CD4-positive, alpha-beta T cell treated with Interleukin-15 for 4 hours (primary cell): Measurements from ENCODE around the gene GLI2.

Source experiments
- DNase-seq: peaks from one replicate; pipeline ENCODE4 v3.0.0-alpha.2; 2020; ENCODE audit warnings: low spot score

GLI2 gene

DNA sequence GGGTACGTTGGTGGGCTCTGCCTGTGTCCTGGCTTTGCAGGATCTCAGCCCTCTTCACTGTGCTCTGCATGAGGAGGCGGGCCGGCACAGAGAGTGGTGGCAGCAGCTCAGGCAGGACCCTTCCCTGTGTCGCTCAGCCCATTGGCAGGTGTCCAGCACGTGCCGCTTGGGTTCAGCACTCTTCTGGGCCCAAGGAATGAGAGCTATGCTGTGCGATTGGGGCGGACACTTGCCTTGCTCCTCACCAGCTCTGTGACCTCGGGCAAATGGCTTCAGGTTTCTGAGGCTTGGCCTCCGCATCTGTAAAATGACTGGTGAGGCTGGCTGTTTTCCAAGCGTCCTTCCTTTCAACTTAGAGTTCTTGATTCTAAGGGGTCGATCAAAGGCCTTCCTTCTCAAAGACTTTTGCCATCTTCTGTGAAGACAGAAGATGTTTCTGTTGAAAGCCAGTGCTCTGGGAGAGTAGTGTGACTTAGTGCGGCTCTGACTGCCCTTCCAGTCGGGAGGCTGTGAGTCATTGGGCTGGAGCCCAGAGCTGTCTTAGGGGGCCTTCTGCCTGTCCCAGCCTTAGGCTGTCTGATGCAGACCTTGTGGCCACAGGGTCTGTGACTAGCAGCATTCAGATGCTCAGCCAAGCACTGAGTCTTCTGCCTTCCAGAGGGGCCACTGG, 35.6 kb downstream of the GLI2 start:
- no peak for DNase-seq

DNA sequence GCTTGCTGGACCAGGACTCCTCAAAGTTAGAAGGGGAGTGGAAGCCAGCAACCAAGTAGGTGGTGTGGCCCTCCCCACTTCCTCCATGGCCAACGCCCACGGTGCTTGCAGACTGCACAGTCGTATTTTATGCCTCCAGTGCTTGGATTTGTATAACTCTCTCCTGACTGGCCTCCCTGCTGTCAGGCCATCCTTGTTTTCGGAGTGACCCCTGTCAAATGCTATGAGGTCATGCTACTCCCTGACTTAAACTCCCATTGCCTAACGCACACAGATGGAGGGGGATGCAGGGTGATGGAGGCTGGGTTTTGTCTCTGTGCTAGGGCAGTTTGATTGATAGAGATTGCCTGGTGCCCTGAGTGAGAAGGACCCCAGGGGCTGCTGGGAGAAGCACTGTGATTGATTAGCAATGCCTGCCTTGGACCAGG, 36.1 kb downstream of the GLI2 start:
- DNase-seq: no peak

DNA sequence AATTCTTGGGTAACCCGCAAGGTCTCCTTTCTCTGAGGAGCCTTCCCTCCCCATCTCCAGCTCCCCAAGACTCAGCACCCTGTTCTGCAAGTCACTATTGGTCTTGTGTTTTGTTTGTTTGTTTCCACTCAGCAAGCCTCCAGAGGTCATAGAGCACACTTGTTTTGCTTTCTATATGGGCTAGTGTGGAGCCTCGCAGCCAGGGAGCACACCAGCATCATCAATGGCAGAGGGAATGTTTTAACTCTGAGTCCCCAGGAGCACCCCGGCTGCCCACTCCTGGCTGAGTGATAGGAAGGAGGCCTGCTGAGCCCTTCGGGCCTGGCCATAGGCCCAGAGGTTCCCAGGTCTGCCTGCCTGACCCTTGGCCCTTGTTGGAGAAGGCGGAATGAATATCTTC, 36.6 kb downstream of the GLI2 start:
- DNase-seq: no peak

DNA sequence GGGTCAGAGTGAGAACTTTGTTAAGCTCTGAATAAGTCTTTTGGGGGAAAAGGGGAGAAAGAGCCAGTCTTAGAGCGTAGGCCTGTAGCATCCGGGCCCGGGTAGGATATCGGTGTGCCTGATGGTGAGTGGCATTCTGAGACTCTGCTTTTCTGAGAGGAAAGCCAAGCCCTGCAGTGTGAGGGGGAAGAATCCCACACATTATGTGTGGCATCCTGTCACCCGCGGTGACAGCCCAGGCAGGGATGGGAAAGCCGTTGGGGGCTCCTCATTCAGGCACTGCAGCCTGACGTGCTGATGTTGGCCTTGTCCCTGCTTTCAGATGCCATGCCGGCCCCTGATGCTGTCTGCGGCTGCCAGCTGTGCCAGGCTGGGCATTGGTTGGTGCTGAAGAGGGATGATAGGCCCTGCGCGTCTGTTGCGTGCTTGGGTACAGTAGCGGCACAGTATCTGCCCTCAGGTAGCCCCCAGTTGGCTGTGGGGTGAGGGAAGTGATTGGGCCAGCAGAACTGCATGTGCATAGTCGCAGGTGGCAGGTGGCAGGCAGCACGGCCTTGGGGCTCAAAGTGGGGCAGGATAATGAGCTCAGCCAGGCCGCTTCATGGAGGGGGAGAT, 37.6 kb downstream of the GLI2 start:
- no peak for DNase-seq

DNA sequence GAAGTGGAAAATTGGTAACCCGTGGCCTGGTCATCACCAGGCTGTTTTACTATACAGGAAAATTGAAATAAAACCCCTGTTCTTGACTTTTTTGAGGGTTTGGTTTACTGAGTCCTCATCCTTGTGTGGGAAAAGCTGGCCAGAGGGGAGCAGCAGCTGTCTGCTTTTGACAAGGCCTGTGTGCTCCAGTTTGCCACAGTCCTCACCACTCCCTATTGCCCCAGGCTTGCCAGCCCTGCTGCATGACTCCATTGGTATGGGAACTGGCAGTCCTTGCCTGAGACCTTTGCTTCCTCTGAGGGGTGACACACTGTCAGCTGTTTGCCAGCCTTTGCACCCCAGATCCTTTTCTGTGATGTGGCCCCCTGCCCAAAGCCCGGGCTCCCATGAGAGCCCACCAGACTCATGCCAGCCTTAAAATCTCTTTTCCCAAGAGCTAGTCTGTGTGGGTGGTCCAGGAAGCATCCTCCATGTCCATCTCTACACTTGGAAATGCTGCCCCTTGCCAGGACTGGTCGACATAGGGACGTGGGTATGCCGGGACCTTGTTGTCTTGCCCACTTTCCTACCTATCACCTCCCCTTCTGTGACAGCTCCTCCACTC, 39.0 kb downstream of the GLI2 start:
- no peak for DNase-seq

DNA sequence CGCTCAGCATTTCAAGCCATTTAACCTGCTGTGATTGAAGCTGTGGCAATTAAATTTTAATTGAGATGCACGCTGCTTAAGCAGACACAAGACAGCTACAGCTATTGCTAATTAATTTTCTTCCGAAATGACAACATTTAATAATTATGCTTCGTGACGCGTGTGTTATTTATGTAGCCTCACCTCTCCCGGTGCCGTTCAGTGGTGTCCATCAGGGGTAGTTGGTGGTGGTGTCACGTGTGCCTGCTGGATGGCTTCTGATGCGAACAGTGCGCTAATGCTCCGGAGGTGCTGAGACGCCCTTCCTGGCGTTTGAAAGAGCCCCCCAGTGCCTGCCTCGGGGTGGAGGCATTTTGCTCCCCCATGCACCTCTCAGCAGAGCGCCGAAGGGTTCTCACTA, 39.5 kb downstream of the GLI2 start:
- DNase-seq: no peak

DNA sequence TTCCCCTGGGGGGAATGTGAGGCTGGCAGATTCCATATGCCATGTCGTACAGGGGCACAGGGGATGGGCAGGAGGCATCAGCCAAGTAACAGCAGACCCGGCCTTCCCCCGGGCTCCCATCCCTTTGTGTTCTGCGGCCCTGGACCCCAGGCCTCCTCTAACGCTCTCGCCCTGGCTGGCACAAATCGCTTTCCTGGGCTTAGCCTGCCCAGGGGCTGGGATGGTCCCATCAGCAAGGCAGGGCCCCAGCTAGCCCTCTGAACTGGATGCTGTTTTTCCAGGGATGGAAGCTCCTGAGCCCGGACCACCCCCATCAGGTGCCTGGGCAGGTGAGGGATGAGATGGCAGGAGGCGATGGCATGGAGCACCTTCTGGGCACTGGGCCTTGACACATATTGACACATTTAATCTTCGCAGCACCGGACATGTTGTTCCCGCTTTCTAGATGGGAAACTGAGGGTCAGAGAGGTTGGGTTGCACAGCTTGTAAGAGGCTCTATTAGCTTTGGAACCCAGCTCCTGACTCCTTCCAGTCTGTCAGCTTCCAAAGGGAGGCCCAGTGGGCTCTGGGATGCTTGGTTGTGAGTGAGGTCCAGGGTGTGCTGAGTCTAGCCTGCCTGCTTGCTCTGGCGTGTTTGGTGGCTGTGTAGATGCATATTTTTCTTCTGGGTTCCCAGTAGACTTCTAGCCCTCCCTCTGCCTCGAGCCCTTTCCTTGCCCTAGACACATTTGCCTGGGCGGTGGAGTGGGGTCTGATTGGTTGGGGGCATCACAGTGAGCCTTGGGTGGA, 40.3 kb downstream of the GLI2 start:
- DNase-seq: no peak

DNA sequence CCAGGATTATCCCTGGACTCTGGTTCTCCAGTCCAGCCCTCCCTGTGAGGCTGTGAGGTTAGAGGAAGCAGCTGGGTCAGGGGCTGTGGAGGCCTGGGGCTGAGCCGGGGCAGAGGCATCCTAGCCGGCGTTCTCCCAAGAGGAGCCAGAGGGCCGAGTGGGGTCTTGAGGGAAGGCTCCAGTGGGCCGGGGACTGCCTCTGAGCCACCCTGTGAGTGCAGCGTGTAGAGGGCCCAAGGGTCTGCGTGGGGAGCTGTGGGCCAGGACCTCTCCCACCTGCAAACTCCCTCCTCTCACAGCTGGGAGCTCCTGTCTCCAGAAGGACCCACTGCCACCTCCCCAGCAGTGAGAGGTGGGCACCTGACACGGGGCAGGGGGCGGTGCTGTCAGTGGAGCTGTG, 41.0 kb downstream of the GLI2 start:
- DNase-seq: no peak

DNA sequence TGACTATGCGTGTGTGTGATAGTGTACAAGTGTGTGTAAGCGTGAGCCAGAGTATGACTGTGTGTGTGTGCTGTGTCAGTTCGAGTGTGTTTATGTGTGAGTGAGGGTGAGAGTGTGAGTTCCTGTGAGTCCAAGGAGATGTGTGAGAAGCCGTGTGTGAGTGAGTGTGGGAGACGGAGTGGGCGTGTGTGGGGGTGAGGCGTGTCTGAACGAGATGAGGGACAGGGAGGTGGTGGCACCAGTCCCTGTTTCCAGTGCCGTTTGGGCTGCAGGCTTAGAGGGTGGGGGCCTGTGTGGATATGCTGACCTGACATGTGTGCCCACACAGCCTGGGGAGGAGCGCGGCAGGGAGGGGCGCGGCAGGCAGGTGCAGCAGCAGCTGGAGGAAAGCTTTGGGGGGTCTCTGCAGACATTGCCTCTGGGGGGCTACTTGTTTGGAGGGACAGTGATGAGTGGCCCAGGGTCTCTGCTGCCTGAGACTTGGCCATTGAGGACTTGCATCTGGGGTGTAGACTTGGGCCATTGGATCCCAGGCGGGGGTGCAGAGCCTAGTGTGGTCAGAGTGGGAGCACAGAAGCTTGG, 41.6 kb downstream of the GLI2 start:
- DNase-seq: no peak

DNA sequence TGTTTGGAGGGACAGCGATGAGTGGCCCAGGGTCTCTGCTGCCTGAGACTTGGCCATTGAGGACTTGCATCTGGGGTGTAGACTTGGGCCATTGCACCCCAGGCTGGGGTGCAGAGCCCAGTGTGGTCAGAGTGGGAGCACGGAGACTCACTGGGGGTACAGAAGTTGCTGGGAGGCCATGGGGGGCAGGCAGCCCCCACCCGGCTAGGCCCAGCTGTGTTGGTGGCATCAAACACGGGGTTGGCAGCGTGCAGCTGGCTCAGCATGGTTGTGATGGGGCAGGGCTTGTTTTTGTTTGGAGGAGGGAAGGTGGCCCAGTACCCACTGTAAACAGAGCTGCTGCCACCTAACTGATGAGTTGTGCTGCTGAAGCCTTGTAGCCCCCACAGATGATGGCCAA, 42.1 kb downstream of the GLI2 start:
- no peak for DNase-seq

DNA sequence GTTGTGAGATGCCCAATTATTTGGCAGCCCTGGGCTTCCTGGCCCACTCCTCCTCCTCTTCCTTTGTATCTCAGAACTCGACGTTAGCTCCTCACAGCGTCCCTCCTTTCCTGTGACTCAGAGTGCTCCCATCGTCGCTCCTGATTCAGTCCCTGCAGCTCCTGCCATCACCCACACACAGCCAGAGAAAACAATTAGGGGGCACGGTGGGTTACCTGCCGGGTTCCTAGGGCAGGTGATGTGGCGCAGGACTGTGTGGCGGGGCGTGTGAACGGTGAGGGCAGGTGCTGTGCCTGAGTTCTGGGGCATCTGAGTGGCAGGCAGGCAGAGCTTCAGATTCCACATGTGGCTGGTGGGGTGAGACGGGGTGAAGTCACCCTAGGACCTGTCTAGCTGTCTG, 42.6 kb downstream of the GLI2 start:
- no peak for DNase-seq

DNA sequence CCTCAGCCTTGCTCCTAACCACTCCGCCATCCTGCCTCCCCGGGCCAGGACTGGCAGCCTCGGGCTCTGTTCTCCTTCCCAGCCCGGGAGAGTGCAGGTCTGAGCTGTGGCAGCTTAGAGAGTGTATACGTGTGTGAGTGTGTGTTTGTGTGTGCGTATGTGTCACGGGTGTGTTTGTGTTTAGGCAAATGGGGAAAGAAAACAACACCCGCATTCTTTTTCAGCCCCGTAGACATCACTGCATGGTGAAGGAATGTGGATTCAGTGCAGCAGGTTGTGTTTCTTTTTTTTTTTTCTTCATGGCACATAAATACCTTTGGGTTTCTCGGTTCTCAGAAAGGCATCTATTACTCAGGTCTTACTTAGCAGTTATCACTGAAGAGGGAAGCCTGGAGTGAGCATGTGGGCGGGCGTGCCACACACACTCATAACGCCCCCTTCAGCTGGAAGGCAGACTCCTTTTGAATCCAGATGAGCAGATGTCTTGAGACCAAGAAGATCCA, 44.2 kb downstream of the GLI2 start:
- DNase-seq: no peak

DNA sequence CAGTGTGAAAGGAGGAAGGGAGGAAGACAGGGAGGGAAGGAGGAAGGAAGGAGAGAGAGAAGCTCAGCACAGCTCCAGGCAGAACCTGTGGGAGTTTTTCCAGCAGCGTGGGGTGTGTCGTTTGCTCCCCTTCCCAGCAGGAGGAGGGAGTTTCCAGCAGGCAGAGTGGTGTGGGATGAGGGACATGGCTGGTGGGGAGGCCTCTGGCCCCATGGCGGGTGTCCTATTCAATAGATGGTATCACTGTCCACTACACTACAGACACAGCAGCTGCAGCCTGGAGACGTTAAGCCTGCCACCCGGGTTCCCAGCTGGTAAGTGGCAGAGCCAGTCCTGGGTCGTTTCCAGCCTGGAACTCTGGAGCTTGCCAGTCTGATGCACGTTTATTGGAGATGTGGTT, 44.7 kb downstream of the GLI2 start:
- DNase-seq: no peak

DNA sequence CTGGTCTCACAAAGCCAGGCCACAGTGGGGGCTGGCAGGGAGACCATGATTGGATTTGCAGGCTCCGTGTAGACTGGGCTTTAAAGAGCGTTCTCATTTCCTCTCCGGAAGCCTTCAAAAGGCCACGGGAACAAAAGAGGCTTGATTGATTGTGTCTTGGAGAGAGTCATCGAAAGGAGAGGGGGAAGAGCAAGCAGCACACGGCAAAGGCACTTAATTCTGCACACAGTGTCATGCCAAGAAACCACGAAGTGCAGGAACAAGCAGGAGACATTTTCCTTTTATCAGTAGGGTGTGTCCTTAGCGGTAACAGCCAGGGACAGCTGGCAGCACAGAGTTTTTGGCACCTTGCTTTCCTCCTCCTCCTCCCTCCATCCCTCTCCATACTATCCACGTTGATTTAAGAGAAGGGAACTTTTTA, 47.7 kb downstream of the GLI2 start:
- no peak for DNase-seq

DNA sequence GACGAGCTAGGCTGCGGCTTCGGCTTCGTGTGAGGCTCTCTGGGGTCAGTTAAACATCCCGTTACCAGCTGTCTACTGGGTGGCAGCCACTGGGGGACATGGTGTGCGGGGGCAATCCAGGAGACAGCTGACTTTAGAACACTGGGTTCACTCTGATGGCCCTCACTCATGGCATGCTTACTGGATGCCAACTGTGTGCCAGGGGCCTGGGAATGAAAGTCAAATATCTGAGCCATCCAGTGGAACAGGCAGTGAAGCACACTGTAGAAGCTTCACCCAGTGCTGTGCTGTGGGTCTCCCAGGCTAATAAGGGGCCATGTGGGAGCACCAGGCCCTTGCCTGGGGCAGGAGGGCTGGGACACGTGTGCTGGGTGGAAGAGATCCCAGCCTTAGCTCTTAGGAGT, 48.3 kb downstream of the GLI2 start:
- no peak for DNase-seq
